MCF 10A (cell line): ENCODE data around the gene ALKAL2. TPM values are rescaled to one million over a fixed set of nuclear protein-coding genes. Genes with fewer than 3 reads are reported as not detected.

Experiments used
- BruUV-seq: library from RNA; stranded (reverse); fragments of 400-500 nt; replicated peaks from 2 replicates; lab custom pipeline; 2021; lab: Mats Ljungman, UMichigan
- CTCF ChIA-PET: fragments of 300-600 bp; sonication (Branson Sonifier 250); formaldehyde crosslinking; extraction: SDS; loops from one replicate; lab custom pipeline; 2021; ENCODE audit warnings: antibody characterized with exemption, inconsistent platforms; lab: Yijun Ruan, JAX
- POLR2A ChIA-PET: fragments of 300-600, 350-650 bp; sonication (Branson Sonifier 250); formaldehyde crosslinking; extraction: SDS; loops from one replicate; lab custom pipeline; 2020; ENCODE audit warnings: antibody characterized with exemption, inconsistent platforms; lab: Yijun Ruan, JAX
- DNase-seq: peaks from one replicate; pipeline ENCODE4 v3.0.0-alpha.2; 2018; ENCODE audit not compliant: unreplicated experiment
- H3K27ac Mint-ChIP-seq: one replicate; pipeline ENCODE4 v1.8.0; 2022; ENCODE audit warnings: mild to moderate bottlenecking, low read depth, mixed read lengths; ENCODE audit not compliant: unreplicated experiment
- H3K27me3 Mint-ChIP-seq: one replicate; pipeline ENCODE4 v1.8.0; 2022; ENCODE audit warnings: mixed read lengths; ENCODE audit not compliant: insufficient read depth, unreplicated experiment
- H3K36me3 Mint-ChIP-seq: one replicate; pipeline ENCODE4 v1.8.0; 2022; ENCODE audit warnings: mild to moderate bottlenecking, moderate library complexity, mixed read lengths; ENCODE audit not compliant: insufficient read depth, unreplicated experiment
- H3K4me1 Mint-ChIP-seq: one replicate; pipeline ENCODE4 v1.8.0; 2022; ENCODE audit warnings: mixed read lengths; ENCODE audit not compliant: insufficient read depth, unreplicated experiment
- H3K4me3 Mint-ChIP-seq: one replicate; pipeline ENCODE4 v1.8.0; 2022; ENCODE audit warnings: mild to moderate bottlenecking, moderate library complexity, mixed read lengths; ENCODE audit not compliant: unreplicated experiment
- H3K9me3 Mint-ChIP-seq: one replicate; pipeline ENCODE4 v1.8.0; 2022; ENCODE audit warnings: mixed read lengths; ENCODE audit not compliant: unreplicated experiment
- intact Hi-C: fragments of 100-400 bp; cut with micrococcal nuclease; formaldehyde crosslinking; loops from 2 replicates; pipeline ENCODE4 v1.14.1; 2022
- total RNA-seq: library from RNA; stranded (reverse); gene quantifications from 2 replicates; pipeline ENCODE4 v1.2.3, GENCODE V29; 2022
- TF ChIP-seq, protein P1 (sequence below): fragments of 200-600 bp; IDR thresholded peaks from one replicate; pipeline ENCODE4 v1.8.0; 2022; ENCODE audit warnings: antibody characterized with exemption, mild to moderate bottlenecking; ENCODE audit not compliant: unreplicated experiment

Gene ALKAL2
- total RNA-seq, 1 experiment from 2014 or later, result not detected

DNA sequence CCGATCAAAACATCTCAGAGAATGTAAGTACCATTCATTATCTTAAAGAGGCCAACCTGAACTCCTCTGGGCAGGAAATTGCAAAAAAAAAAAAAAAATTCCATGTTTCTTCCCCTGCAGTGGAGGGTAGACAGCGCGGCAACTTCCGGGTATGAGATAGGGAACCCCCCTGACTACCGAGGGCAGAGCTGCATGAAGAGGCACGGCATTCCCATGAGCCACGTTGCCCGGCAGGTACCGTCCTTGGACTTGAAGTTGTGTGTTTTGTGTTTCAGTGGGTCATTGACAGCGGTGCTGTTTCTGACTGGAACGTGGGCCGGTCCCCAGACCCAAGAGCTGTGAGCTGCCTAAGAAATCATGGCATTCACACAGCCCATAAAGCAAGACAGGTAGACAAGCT lies 16.0 kb downstream of the ALKAL2 start:
- Mint-ChIP-seq H3K36me3 (peaks cover 67% of the 10 kb centered on the region), H3K9me3 (no peaks in the 10 kb centered on the region), H3K4me1 (peaks cover 37% of the 10 kb centered on the region), H3K27ac (no peak overlapping the region), H3K4me3 (no peak overlapping the region), H3K27me3 (no peaks in the 10 kb centered on the region)
- CTCF ChIA-PET, result interaction anchor here (0.6 to 0.8 kb wide), 2 partner anchors 14 to 19 kb away, joined by 3 to 4 read pairs; no protein-coding TSS in a partner anchor
- TF ChIP-seq, protein P1, sequence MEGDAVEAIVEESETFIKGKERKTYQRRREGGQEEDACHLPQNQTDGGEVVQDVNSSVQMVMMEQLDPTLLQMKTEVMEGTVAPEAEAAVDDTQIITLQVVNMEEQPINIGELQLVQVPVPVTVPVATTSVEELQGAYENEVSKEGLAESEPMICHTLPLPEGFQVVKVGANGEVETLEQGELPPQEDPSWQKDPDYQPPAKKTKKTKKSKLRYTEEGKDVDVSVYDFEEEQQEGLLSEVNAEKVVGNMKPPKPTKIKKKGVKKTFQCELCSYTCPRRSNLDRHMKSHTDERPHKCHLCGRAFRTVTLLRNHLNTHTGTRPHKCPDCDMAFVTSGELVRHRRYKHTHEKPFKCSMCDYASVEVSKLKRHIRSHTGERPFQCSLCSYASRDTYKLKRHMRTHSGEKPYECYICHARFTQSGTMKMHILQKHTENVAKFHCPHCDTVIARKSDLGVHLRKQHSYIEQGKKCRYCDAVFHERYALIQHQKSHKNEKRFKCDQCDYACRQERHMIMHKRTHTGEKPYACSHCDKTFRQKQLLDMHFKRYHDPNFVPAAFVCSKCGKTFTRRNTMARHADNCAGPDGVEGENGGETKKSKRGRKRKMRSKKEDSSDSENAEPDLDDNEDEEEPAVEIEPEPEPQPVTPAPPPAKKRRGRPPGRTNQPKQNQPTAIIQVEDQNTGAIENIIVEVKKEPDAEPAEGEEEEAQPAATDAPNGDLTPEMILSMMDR, result no peak
- intact Hi-C loops, result no loop called here
- no TSS peak for BruUV-seq
- POLR2A ChIA-PET, result interaction anchor here (1.2 to 1.3 kb wide), 2 partner anchors 8 to 11 kb away, joined by 3 read pairs; partner anchors contain the start of gene SH3YL1
- no peak for DNase-seq

DNA sequence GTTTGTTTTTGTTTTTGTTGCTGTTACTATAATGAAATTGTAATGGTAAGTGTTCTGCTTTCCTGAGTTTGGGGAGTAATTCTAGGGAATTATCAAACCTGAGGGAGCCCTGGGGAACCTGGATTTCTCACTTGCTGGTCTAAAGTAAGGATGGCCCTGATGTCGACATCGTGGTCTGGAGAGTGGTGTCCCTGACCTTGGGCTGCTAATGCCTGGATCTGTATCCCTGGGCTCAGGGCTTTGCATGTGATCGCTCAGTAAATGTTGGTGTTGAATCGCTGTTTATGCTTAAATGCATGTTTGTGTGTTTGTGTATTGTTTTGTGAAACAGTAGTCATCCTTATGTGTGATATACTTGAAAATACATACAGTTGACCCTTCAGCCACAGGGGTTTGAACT lies 17.0 kb downstream of the ALKAL2 start:
- Mint-ChIP-seq H3K4me1 (peaks cover 41% of the 10 kb centered on the region), H3K4me3 (no peak overlapping the region), H3K27me3 (no peaks in the 10 kb centered on the region), H3K27ac (no peak overlapping the region), H3K36me3 (peaks cover 56% of the 10 kb centered on the region), H3K9me3 (no peaks in the 10 kb centered on the region)
- POLR2A ChIA-PET, result no interaction called here
- intact Hi-C loops, result no loop called here
- DNase-seq, result no peak
- TF ChIP-seq, protein P1, result no peak
- CTCF ChIA-PET, result interaction anchor here (0.7 kb wide), 1 partner anchor 374 kb away, joined by 4 read pairs; no protein-coding TSS in a partner anchor
- BruUV-seq, result no TSS peak

DNA sequence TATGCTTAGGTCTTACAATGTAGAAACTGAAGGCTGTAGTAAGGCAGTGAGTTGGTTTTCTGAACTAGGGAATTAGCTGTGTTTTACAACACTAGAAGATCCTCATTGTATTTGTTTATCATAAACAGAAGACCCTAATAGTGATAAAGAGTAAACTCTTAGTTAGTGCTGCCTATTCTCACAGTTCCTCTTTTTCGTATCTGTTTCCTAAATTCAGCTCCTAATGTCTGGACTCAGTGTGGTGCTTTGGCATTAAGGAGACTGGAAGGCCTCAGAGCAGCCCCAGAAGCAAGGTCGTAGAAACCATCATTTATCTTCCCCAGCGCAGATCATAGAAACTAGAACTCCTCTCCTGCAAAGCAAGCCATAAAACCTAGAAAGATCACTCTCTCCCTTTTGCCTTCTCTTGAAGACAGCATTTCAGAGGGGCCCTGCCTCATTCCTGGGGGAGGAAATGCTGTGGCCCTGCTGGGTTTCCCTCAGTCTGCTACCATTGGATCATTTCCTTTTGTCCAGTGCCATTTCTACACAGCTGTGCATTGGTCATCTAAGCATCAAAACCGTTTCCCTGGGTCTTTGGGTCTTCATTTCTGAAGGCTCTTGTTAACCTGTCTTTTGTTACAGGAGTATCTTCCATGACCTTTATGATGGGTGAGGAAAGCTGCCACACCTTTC lies 18.4 kb downstream of the ALKAL2 start:
- no peak overlapping the region for H3K4me3 Mint-ChIP-seq

DNA sequence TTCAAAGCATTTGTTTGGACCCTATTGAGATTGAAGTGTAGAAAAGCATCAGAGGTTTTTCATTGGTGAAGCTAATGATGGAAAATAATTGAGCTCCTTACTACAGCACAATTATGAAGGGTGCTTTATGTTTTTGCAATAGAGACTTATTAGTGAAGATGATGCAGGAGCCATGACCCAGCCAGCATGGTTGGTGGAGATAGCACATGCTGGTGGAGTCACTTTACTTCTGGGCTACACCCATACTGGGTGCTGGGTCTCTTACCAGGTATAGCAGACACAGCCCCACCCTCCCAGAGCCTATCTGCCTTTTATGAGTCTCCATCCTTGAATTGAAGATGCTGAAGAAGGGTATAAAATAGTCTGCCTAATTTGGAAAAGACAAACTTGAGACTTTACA lies 19.6 kb downstream of the ALKAL2 start:
- intact Hi-C loops, result loop anchor here (10.0 kb wide), 1 partner anchor 116 kb away; no protein-coding TSS in a partner anchor
- TF ChIP-seq, protein P1, result no peak
- BruUV-seq, result no TSS peak

More for the DNA sequence above, 18.4 kb downstream of the ALKAL2 start:
- Mint-ChIP-seq H3K27ac (no peak overlapping the region), H3K9me3 (no peaks in the 10 kb centered on the region), H3K4me1 (peaks cover 41% of the 10 kb centered on the region), H3K36me3 (peaks cover 43% of the 10 kb centered on the region), H3K27me3 (no peaks in the 10 kb centered on the region)
- ChIA-PET CTCF (interaction anchor here (0.7 to 0.9 kb wide), 2 partner anchors 17 to 350 kb away, joined by 3 read pairs; no protein-coding TSS in a partner anchor), POLR2A (no interaction called here)
- no TSS peak for BruUV-seq
- no peak for DNase-seq
- intact Hi-C loops, result loop anchor here (10.0 kb wide), 1 partner anchor 115 kb away; no protein-coding TSS in a partner anchor
- TF ChIP-seq, protein P1, result no peak

More for the DNA sequence above, 19.6 kb downstream of the ALKAL2 start:
- no peak overlapping the region for H3K4me3 Mint-ChIP-seq
- peaks cover 41% of the 10 kb centered on the region for H3K4me1 Mint-ChIP-seq
- H3K36me3 Mint-ChIP-seq, result peaks cover 34% of the 10 kb centered on the region
- no peak overlapping the region for H3K27ac Mint-ChIP-seq
- ChIA-PET CTCF (interaction anchor here (1.0 kb wide), 1 partner anchor 18 kb away, joined by 3 read pairs; no protein-coding TSS in a partner anchor), POLR2A (interaction anchor here (0.7 to 1.4 kb wide), 2 partner anchors 91 to 147 kb away, joined by 3 read pairs; no protein-coding TSS in a partner anchor)
- H3K9me3 Mint-ChIP-seq, result no peaks in the 10 kb centered on the region
- no peak for DNase-seq
- no peaks in the 10 kb centered on the region for H3K27me3 Mint-ChIP-seq
